Sciatic nerve (tissue), 2 donors: Measurements from ENCODE around the gene OR5D16. TPM values are rescaled to one million over a fixed set of nuclear protein-coding genes. Genes with fewer than 3 reads are reported as not detected.
"Not testable (repeated sequence)": the region's sequence is repeated elsewhere in the genome, so short reads cannot be mapped to it uniquely, and the experiment has no call there.

Experiments
- ATAC-seq: fragments of 200-7000 bp; cut with Tn5 transposase; one replicate; pipeline ENCODE4 v1.9.1; 2020; ENCODE audit warnings: mild to moderate bottlenecking, moderate library complexity
- DNase-seq: peaks from one replicate; pipeline ENCODE4 v3.0.0-alpha.2; 2020; ENCODE audit warnings: low spot score
- intact Hi-C: fragments of 100-400 bp; cut with DNase I; formaldehyde crosslinking; loops from one replicate; pipeline ENCODE4 v1.14.2; 2022
- total RNA-seq: library from RNA; stranded (reverse); fragmentation: NEBNext Ultra II Directional; extraction: Animal tissue kit (Norgen Biotek cat#: 25700); gene quantifications from one replicate; pipeline ENCODE4 v1.2.1, GENCODE V29; 2021
- donor health status: DM: no; HTN: no; CAD: no.
- donor health status: DM: no; HTN: no; CAD: no.

The OR5D16 gene
- total RNA-seq: not detected

DNA sequence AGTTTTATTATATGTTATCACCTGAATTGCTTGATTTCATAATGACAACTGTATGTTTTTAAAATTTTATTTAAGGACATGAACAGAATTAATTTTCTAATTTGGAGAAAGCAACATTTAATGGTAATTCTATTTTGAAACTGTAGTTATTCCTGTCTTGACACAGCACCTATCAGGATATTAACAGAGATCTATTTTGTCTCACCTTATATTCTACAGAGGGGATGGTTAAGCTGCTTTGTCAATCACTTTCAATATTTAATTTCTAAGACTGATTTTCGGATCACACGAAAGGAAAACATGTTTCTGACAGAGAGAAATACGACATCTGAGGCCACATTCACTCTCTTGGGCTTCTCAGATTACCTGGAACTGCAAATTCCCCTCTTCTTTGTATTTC is at the start of gene OR5D16:
Gene OR5D16 (plus strand): TSS at position 301 of the 400 bp plus-strand sequence. CDS start 0 bp downstream, at position 301.
- no peak for ATAC-seq
- intact Hi-C loops: no loop called here
- DNase-seq: no peak

- DNase-seq: no peak
- intact Hi-C loops: no loop called here
Measured at GRCh38 chr11:55791606-55792005, 46.9 kb upstream of the OR5D16 start.

GRCh38 chr11:55793321-55793720 is 45.2 kb upstream of the OR5D16 start:
- intact Hi-C loops: no loop called here
- ATAC-seq (no peak), DNase-seq (no peak)

More at GRCh38 chr11:55791606-55792005, 46.9 kb upstream of the OR5D16 start:
- ATAC-seq: no peak

- intact Hi-C loops: no loop called here
- DNase-seq (no peak), ATAC-seq (no peak)
Measured at GRCh38 chr11:55795256-55795655, 43.3 kb upstream of the OR5D16 start, which contains the start of gene OR5D14. Gene OR5D14 (plus strand): TSS chr11:55795556. CDS start chr11:55795556, 0 bp downstream.

DNA sequence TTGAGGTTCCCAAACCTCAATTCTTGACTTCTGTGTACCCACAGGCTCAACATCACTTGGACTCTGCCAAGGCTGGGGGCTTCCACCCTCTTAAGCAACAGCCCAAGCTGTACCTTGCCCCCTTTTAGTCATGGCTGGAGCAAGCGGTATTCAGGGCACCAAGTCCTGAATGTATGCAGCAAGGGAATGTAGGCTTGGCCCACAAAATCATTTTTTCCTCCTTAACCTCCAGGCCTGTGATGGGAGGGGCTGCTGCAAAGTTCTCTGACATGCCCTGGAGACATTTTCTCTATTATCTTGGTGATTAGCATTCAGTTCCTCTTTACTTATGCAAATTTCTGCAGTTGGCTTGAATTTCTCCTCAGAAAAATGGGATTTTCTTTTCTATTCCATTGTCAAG is 32.3 kb upstream of the OR5D16 start:
- intact Hi-C loops: no loop called here
- ATAC-seq (no peak), DNase-seq (no peak)

DNA sequence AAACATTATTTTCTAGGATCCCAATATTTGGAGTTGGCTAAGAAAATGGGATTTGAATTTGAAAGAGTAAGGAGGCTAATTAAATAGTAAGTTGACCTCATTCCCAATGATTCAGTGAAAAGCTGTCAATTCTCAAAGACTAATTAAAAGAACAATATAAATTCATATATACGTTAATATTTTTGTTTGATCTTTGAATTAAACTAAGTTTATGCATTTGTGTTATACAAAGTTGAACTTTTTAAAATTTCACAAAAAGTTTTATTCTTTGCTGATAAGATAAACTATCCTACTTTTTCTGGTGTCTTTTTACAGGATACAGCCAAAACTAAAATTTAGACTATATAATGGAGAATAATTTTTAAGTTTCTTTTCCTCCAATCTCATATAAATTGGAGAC is 27.5 kb upstream of the OR5D16 start, which contains the start of gene OR5L1:
Gene OR5L1 (plus strand): TSS at position 301 of the 400 bp plus-strand sequence. CDS start 100 bp downstream, outside the sequence.
- DNase-seq (no peak), ATAC-seq (no peak)
- intact Hi-C loops: no loop called here

GRCh38 chr11:55819330-55819729 is 19.2 kb upstream of the OR5D16 start, which contains the start of gene OR5D18:
Gene OR5D18 (plus strand): TSS chr11:55819630. CDS start chr11:55819630, 0 bp downstream.
- no peak for ATAC-seq
- DNase-seq: no peak
- intact Hi-C loops: no loop called here

DNA sequence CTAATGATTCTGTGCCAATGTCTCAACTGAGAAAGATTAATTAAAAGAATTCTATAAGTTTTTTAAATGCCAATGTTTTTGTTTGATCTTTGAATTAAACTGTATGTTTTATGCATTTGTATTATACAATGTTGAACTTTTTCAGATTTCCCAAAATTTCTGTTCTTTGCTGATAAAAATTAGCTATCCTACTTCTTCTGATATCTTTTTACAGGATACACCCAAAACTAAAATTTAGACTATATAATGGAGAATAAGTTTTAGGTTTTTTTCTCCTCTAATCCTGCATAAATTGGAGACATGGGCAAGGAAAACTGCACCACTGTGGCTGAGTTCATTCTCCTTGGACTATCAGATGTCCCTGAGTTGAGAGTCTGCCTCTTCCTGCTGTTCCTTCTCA is 11.6 kb upstream of the OR5D16 start, which contains the start of gene OR5L2:
Gene OR5L2 (plus strand): TSS at position 301 of the 400 bp plus-strand sequence. CDS start 0 bp downstream, at position 301.
- no peak for ATAC-seq
- DNase-seq: no peak
- intact Hi-C loops: no loop called here

- DNase-seq (no peak), ATAC-seq (no peak)
- intact Hi-C loops: no loop called here
Measured at GRCh38 chr11:55847453-55847852, 8.9 kb downstream of the OR5D16 start.

- intact Hi-C loops: no loop called here
- ATAC-seq (no peak), DNase-seq (no peak)
Measured at GRCh38 chr11:55849037-55849436, 10.5 kb downstream of the OR5D16 start.

GRCh38 chr11:55852141-55852540 is 13.6 kb downstream of the OR5D16 start:
- ATAC-seq (no peak), DNase-seq (no peak)
- intact Hi-C loops: no loop called here

DNA sequence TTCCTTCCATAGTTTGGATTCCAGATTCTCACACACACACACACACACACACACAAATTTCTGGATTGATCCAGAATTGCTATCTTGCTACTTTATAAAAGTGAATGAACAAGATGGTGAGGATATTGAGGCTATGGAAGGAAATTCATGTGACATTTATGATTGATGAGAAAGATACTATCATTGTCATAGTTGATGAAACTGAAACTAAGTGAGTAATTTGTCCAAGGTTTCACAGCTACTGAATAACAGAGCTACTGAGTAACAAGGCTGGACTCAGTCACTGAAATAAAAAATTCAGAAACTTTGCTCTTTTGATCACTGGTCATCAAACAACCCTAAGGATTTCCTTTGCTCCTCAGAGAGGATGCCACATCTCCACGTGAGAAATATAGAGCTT is 16.2 kb downstream of the OR5D16 start:
- DNase-seq (no peak), ATAC-seq (no peak)
- intact Hi-C loops: no loop called here

DNA sequence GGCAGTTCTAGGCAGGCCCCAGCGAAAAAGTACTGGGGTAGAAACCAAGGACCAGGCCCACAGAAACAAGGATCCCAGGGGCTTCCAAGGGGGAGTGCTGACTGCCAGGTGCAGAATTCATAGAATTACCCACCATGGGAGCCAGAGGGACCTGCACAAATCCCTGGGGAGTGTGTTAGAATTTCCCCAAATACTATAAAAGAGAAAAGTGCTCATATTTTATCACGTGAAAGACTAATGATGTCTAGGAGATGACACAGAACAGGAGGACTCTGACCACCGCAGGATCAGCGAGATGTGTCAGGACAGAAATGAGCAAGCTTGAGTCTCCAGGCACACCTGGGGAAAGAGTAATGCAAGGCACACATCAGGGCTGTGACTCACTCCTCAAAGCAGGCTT is 28.8 kb downstream of the OR5D16 start:
- ATAC-seq, intact Hi-C loops, DNase-seq: not testable (repeated sequence)

DNA sequence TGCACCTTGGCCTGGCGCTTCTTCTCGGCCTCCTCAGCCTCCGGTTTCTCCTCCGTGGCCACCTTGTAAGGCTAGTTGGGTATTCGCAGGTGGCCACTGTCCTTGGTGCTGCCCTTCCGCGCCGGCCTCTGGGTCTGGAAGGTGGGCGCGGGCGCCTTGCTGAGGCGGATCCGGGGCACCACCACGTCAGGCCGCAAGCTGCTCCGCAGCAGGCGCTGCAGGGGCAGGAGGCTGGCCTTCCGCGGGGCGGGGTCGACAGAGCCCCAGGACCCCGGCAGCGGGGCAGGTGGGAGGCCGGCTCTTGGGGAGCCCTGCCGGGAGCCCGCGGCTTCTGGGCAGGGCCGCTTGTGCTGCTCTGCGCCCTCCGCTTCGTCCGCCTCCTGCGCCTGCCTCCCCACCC is 34.2 kb downstream of the OR5D16 start:
- DNase-seq, ATAC-seq, intact Hi-C loops: not testable (repeated sequence)

- DNase-seq, intact Hi-C loops: not testable (repeated sequence)
Measured at GRCh38 chr11:55873146-55873545, 34.6 kb downstream of the OR5D16 start.

GRCh38 chr11:55882997-55883396 is 44.4 kb downstream of the OR5D16 start, which contains the start of gene TRIM51:
Gene TRIM51 (plus strand): TSS chr11:55883297. CDS start chr11:55885429, 2,132 bp downstream.
- intact Hi-C loops: loop anchor here (5.0 kb wide), 1 partner anchor 279 kb away; the partner anchor contains the start of gene OR8K5
- ATAC-seq, DNase-seq: not testable (repeated sequence)

More at GRCh38 chr11:55873146-55873545, 34.6 kb downstream of the OR5D16 start:
- ATAC-seq: not testable (repeated sequence)

- ATAC-seq, DNase-seq: not testable (repeated sequence)
- intact Hi-C loops: loop anchor here (5.0 kb wide), 1 partner anchor 277 kb away; the partner anchor contains the start of gene OR8K5
Measured at GRCh38 chr11:55884995-55885394, 46.4 kb downstream of the OR5D16 start.

DNA sequence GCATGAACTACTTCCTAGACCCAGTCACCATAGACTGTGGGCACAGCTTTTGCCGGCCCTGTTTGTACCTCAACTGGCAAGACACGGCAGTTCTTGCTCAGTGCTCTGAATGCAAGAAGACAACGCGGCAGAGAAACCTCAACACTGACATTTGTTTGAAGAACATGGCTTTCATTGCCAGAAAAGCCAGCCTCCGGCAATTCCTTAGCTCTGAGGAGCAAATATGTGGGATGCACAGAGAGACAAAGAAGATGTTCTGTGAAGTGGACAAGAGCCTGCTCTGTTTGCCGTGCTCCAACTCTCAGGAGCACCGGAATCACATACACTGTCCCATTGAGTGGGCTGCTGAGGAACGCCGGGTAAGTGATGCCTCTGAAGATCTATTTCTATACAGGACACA is 46.9 kb downstream of the OR5D16 start:
- DNase-seq, intact Hi-C loops, ATAC-seq: not testable (repeated sequence)
